NCI-H1092 treated with DMSO at 0.1 percent for 48 hours (cell line): ENCODE data around the gene FGF9.

Experiments used
- DNase-seq: peaks from one replicate; lab custom pipeline; 2025; lab: John Stamatoyannopoulos, UW

FGF9 gene

GRCh38 chr13:21674490-21675009, 3.7 kb downstream of the FGF9 start:
- peak; percentile 69 for DNase-seq

DNA sequence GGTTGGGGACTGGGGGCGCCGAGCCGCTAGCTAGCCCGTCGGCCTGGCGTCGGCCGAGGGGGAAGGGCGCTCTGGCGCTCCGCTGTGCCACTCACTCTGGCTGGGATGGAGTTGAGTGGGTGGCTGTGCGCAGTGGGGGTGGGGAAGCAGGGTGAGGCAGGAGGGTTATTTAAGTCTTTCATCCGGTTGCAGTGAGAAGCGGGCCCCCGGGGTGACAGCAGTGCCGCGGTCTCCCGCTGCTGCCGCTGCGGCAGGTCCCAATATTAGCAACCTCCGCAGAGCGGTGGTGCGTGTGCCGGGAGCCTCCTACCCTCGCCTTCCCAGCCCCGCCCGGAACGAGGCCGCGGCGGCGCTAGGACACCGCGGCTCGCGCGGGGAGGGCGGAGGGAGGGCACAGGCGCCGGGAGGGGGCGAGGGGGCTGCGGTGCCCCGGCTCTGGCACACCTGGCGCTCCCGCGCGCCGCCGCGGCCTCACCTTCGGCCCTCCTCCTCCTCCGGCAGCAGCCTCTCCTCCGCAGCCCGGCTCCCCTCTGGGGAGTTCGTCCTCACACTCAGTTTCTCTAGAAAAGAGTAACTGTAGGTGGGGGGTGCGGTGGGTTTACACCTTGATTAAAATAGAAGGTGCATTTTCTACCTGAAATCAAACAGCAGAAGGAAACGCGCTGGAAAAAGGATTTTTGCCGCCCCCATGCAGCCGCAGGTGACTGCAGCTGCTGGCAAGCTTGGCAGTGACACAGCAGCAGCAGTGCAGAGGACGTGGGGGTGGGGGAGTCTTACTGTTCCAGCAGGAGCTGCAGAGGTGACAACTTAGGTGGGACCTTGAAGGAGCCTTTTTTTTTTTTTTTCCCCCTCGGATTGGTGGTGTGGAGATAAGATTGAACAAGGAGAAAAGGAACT, 4.5 kb downstream of the FGF9 start:
- DNase-seq: peak; percentile 78

- DNase-seq: no peak
Observed at GRCh38 chr13:21676611-21677021, 5.7 kb downstream of the FGF9 start.

DNA sequence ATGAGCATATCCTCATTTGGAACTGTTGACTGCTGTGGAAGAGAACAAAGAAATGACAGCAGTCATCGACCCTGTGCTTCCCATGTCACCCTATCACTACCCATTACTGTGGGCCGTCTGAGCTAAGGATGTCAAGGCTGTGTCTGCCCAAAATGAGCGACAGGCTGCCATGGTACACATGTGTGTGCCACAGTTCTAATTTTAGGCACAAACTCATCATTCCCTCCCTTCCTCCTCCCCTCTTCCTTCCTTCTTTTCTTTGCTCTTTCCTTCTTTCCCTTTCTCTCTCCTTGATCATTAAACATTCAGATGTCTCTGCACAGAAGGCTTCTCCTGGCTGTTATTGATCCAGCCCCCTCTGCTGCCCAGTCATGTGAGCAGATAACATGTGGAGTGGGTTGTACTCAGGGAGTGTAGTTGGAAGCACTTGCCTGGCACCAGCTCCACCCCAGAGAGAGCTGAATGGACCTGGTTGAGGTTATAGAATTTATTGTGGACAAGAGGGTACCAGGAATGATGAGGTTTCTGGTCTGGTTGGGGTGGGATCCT, 6.3 kb downstream of the FGF9 start:
- no peak for DNase-seq

DNA sequence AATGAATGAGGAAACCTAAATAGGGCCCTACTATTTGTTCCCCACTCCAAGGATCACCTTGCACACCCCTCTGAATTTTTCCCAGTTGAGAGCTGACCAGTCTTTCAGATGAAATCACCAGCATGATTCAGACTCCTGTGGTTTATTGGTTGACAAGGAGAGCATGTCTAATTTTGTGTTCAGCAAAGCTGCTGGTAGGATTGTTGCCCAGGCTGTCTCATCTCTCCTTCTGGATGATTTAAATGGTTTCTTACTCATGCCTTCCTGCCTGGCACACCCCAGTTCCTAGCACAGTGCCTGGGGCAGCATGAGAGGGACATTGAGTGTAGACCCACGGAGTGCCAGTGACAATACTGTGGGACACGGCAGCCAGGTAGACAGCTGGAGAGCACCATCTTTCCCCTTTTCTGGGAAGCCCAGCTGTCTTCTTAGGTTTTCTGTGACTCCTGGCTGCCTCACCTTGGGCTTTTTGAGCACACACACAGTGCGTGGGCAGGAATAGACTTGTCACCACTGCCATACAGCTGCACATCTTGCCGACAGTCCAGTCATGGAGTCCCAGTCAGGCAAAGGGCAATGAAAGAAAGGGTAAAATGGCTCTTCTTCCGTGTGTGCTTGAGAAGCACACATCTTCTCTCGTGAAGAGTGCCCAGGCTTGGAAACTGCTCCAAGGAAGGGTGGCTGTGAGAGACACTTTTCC, 12.3 kb downstream of the FGF9 start:
- no peak for DNase-seq

GRCh38 chr13:21684576-21684975, 13.7 kb downstream of the FGF9 start:
- no peak for DNase-seq

- DNase-seq: no peak
Observed at GRCh38 chr13:21685485-21686064, 14.7 kb downstream of the FGF9 start.

DNA sequence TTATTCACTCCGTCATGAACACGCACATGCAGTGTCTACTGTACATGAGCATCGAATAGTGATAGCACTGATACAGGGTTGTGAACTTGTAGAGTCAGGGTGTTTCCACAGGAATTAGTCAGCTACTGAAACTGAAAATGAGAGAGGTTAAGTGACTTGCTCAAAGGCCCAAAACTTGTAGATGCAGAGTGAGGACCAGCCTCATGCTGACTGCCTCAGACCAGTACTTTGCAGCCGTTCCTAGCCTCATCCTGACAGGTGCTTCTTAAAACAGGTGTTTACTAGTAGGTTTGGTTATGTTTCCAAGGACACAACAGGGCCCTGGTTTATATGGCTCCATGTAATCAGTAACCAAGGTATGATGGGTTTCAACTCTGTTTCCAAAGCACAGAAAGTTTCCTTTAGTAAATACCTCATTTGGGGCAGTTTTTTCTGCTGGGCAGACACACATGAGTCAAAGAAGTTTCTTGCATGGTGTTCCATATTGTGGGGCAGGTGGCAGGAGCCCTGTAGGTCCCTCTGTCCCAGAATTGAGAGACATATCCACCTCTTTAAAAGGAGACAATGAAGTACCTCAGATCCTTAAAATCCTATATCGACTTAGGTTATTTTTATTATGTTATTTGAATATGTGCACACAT, 16.0 kb downstream of the FGF9 start:
- DNase-seq: no peak

DNA sequence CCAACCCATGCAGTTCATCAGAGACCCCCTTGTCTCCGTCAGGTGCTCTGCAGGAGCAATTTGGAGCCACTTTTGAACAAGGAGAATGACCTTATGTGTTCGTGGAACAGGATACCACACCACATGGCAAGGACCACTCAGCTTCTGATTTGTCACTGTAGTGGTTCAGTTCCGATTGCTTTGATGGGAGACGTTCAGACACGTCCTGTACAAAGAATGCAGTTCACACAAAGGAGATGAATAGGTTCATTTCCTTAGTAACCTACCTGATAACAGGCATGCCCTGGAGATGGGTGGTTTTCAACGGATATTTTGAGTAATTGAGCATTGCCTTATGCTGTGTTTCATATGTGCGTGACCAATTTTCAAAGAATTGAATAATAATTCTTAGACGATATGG, 17.2 kb downstream of the FGF9 start:
- no peak for DNase-seq

- no peak for DNase-seq
Observed at GRCh38 chr13:21689097-21689496, 18.2 kb downstream of the FGF9 start.

- DNase-seq: no peak
Observed at GRCh38 chr13:21690955-21691354, 20.1 kb downstream of the FGF9 start.

DNA sequence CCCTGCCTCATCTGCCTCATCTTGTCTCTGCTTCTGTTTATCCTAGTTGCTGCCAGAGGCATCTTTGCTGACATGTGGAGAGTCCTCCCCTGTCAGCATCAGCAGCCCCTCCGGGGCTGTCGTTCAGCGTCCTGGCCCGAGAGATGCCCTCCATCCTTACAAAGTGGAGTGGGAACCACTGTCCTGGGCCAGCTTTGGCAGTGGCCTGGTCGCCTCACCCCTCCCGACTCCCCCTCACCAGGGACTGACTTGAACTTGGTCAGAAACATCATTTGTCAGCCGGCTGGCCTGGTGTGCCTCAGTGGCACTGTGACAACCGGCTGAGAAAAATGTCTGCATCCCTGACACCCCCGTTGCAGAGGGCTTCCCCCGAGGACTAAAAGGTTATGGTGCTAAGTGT, 20.6 kb downstream of the FGF9 start:
- DNase-seq: no peak

GRCh38 chr13:21691928-21692327, 21.1 kb downstream of the FGF9 start:
- DNase-seq: no peak

DNA sequence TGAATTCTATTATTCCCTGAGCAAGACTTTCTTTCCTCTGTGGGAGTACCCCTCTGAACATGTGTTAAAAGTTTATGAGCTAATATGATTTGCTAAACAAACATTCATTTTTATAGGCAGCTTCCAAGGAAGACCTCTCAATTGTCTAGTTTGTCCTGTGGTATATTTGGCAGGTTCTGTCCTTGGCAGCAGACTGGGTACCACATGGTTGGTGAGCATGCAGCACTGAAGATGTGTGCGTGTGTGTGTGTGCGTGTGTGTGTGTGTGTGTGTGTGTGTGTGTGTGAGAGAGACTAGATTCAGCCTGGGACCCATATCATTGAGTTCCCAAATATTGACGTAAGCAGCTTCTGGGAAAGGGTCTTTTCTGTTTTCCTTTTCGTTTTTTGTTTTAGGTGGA, 24.0 kb downstream of the FGF9 start:
- DNase-seq: no peak

- no peak for DNase-seq
Observed at GRCh38 chr13:21695546-21695945, 24.7 kb downstream of the FGF9 start.

GRCh38 chr13:21696865-21697448, 26.1 kb downstream of the FGF9 start:
- DNase-seq: no peak

DNA sequence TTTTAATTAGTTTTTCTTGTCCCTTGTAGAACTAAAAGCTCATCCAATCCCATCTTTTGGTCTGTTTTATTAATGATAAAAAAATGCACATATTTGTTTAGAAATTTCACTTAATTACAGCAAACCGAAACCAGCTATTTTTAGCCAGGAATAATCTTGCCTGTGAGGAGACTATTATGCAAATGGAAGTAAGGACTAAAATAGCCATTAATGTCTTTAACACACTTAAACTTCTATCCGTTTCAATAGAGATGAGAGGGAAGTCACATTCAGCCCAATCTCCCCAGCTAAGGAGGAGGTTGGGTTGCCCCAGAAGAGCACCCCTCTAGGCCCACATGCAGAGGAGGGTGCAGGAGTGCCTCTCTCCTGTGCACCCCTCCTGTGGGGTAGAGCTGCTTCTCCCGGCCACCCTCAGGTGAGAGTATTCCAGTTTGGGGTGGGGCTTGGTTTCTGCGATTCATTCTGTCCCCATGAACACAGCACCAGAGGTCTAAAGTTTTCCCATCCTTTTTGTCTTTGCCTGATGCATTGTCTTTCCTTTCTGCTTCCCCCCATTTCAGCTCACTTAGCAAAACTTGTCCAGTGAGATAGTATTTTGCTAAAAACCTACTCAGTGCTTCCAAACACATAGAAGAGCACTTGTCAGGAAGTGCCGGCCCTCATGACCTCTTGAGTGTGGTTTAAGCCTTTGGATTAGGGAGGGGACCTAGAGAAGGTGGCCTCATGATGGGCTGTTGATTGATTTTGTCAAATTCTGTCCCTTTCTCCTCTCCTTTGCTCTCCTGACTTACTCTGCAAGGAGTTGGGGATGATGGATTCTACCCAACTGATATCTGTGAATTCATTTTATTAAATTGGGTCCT, 28.2 kb downstream of the FGF9 start:
- DNase-seq: no peak

GRCh38 chr13:21701460-21701859, 30.6 kb downstream of the FGF9 start:
- no peak for DNase-seq

DNA sequence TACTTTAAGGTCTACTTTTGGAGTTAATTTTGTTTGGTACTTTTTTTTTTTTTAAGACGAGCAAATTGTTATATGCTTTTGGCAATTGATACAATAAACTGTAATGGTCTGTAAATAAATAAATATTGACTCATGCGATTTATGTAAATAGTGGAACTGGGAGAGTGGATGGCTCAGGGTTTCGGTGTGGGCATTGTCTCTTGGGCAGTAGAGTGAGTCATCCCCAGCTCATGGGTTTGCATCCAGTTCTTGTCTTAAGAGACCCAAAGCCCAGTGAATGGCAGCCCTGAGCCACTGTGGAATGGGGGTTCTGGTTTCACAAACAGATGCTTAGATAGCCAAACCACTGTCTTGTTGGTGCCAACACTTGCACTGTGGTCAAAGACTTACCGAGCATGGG, 33.0 kb downstream of the FGF9 start:
- no peak for DNase-seq

DNA sequence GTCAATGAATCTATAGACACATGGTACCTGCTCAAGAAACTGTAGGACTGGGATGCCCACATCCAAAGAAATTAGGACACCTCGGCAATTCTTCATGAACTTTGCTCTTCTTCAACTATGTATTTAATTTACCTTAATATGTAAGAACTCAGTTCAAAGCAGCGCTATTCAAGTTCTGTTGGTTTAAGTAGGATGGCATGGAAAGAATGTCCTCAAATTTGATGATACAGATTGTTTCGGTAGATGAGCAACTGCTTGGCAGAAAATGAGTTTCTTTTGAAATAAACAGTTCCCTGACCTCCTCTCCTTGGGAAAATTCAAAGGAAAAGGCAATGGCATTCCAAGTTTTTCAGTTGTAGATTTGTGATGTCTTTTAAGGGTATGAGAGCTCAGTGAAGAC, 36.7 kb downstream of the FGF9 start:
- no peak for DNase-seq

- no peak for DNase-seq
Observed at GRCh38 chr13:21709697-21710096, 38.8 kb downstream of the FGF9 start.
